Progenitor cell of endocrine pancreas (in vitro differentiated cells): ENCODE data around the gene SUDS3. TPM values are rescaled to one million over a fixed set of nuclear protein-coding genes. Genes with fewer than 3 reads are reported as not detected.

ENCODE experiments used
- DNase-seq: peaks from one replicate; pipeline ENCODE4 v3.0.0; 2021; ENCODE audit warnings: low spot score; ENCODE audit not compliant: unreplicated experiment
- H3K27ac Mint-ChIP-seq: 2 replicates; pipeline ENCODE4 v1.8.0; 2021; ENCODE audit warnings: mild to moderate bottlenecking, moderate library complexity, mixed read lengths
- H3K27me3 Mint-ChIP-seq: 2 replicates; pipeline ENCODE4 v1.8.0; 2021; ENCODE audit warnings: mixed read lengths
- H3K36me3 Mint-ChIP-seq: 2 replicates; pipeline ENCODE4 v1.8.0; 2022; ENCODE audit warnings: mixed read lengths; ENCODE audit not compliant: insufficient read depth
- H3K4me1 Mint-ChIP-seq: 2 replicates; pipeline ENCODE4 v1.8.0; 2021; ENCODE audit warnings: low read depth, mixed read lengths
- H3K4me3 Mint-ChIP-seq: 2 replicates; pipeline ENCODE4 v1.8.0; 2021; ENCODE audit warnings: low read depth, mild to moderate bottlenecking, moderate library complexity, mixed read lengths
- H3K9me3 Mint-ChIP-seq: 2 replicates; pipeline ENCODE4 v1.8.0; 2021; ENCODE audit warnings: low read depth, mixed read lengths
- total RNA-seq: library from RNA; stranded (reverse); gene quantifications from 2 replicates; pipeline ENCODE4 v1.2.1, GENCODE V29; 2021
- TF ChIP-seq, protein P1 (sequence below): fragments of 200-600 bp; sonication (generic); IDR thresholded peaks from one replicate; pipeline ENCODE4 v1.5.0; 2021; ENCODE audit warnings: antibody characterized with exemption, mild to moderate bottlenecking; ENCODE audit not compliant: unreplicated experiment

The SUDS3 gene
- total RNA-seq, 1 donor from 2014 or later = 57.8 TPM

- no peak overlapping the region for H3K27ac Mint-ChIP-seq
- no peak for DNase-seq
- no peaks in the 10 kb centered on the region for H3K36me3 Mint-ChIP-seq
- no peak overlapping the region for H3K4me3 Mint-ChIP-seq
- H3K9me3 Mint-ChIP-seq = no peaks in the 10 kb centered on the region
- TF ChIP-seq, protein P1, sequence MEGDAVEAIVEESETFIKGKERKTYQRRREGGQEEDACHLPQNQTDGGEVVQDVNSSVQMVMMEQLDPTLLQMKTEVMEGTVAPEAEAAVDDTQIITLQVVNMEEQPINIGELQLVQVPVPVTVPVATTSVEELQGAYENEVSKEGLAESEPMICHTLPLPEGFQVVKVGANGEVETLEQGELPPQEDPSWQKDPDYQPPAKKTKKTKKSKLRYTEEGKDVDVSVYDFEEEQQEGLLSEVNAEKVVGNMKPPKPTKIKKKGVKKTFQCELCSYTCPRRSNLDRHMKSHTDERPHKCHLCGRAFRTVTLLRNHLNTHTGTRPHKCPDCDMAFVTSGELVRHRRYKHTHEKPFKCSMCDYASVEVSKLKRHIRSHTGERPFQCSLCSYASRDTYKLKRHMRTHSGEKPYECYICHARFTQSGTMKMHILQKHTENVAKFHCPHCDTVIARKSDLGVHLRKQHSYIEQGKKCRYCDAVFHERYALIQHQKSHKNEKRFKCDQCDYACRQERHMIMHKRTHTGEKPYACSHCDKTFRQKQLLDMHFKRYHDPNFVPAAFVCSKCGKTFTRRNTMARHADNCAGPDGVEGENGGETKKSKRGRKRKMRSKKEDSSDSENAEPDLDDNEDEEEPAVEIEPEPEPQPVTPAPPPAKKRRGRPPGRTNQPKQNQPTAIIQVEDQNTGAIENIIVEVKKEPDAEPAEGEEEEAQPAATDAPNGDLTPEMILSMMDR = peak; percentile 55
- H3K27me3 Mint-ChIP-seq = peaks cover 3% of the 10 kb centered on the region
- no peaks in the 10 kb centered on the region for H3K4me1 Mint-ChIP-seq
Measured at GRCh38 chr12:118436002-118436730, 59.8 kb downstream of the SUDS3 start.

GRCh38 chr12:118436986-118437385 is 60.6 kb downstream of the SUDS3 start:
- no peaks in the 10 kb centered on the region for H3K4me1 Mint-ChIP-seq
- no peak overlapping the region for H3K4me3 Mint-ChIP-seq
- no peaks in the 10 kb centered on the region for H3K36me3 Mint-ChIP-seq
- H3K27me3 Mint-ChIP-seq = peaks cover 3% of the 10 kb centered on the region
- no peak for DNase-seq
- no peaks in the 10 kb centered on the region for H3K9me3 Mint-ChIP-seq
- H3K27ac Mint-ChIP-seq = no peak overlapping the region
- TF ChIP-seq, protein P1 = no peak

- TF ChIP-seq, protein P1 = no peak
- Mint-ChIP-seq H3K27ac (no peak overlapping the region), H3K9me3 (no peaks in the 10 kb centered on the region), H3K4me3 (no peak overlapping the region), H3K36me3 (no peaks in the 10 kb centered on the region), H3K4me1 (no peaks in the 10 kb centered on the region), H3K27me3 (peaks cover 11% of the 10 kb centered on the region)
- DNase-seq = no peak
Measured at GRCh38 chr12:118439068-118439467, 62.7 kb downstream of the SUDS3 start.

DNA sequence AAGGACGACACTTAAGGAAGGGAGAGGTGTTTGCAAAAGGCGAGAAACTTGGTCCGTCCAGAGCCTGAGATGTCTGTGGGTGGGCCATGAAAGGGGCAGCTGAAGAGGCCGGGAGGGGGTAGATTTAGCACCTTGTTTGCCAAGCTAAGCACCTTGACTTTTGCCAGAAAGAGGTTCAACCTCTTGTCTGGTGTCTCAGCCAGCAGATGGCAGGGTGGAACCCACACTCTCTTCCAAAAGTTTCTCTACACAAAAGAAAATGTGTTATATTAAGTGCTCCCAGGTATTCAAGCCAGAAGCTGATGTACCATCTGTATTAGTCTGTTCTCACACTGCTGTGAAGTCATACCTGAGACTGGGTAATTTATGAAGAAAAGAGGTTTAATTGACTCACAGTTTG is 69.9 kb downstream of the SUDS3 start:
- H3K4me3 Mint-ChIP-seq = no peak overlapping the region
- TF ChIP-seq, protein P1 = no peak
- H3K27ac Mint-ChIP-seq = peak overlapping the region; percentile 15

DNA sequence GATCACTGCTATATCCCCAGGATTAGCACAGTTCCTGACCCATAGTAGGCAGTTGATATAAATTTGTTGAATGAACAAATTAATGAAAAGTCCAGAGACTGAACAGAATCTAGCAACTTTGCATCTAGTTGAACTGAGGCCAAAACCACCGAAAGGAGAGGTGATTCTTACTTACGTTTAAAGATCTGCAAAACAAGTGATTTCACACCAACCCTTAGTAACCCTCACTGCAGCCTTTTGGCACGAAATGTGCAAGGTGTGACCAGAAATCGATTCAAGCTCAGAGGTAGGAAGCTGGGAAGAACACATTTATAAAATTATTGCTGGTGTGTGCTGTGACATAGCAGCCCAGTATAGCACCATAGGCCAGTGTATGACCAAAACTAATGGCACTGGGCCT is 70.8 kb downstream of the SUDS3 start:
- DNase-seq = no peak
- Mint-ChIP-seq H3K36me3 (no peaks in the 10 kb centered on the region), H3K27me3 (peaks cover 10% of the 10 kb centered on the region), H3K4me1 (peaks cover 6% of the 10 kb centered on the region), H3K27ac (no peak overlapping the region), H3K4me3 (no peak overlapping the region), H3K9me3 (no peaks in the 10 kb centered on the region)
- TF ChIP-seq, protein P1 = no peak

More for the DNA sequence above, 69.9 kb downstream of the SUDS3 start:
- no peaks in the 10 kb centered on the region for H3K36me3 Mint-ChIP-seq
- DNase-seq = no peak
- peaks cover 6% of the 10 kb centered on the region for H3K4me1 Mint-ChIP-seq
- H3K9me3 Mint-ChIP-seq = no peaks in the 10 kb centered on the region
- H3K27me3 Mint-ChIP-seq = peaks cover 13% of the 10 kb centered on the region
